Prostate gland (tissue), 2 donors: ENCODE results near the gene GFPT1. TPM values are rescaled to one million over a fixed set of nuclear protein-coding genes. Genes with fewer than 3 reads are reported as not detected.
A peak's percentile ranks its signal among the peaks of the same experiment; 100 is the strongest.

ENCODE experiments used
- DNase-seq: peaks from one replicate; pipeline ENCODE4 v3.0.0-alpha.2; 2019; ENCODE audit warnings: low spot score
- H3K27ac ChIP-seq, 2 donors: fragments of 200-600 bp; sonication (generic); 2 replicates each; pipeline ENCODE4 v1.5.1; 2017 to 2019
- H3K27me3 ChIP-seq: fragments of 200-600 bp; sonication (generic); replicated peaks from 2 replicates; pipeline ENCODE4 v1.5.1; 2019; ENCODE audit not compliant: insufficient read depth
- H3K36me3 ChIP-seq, 2 donors: fragments of 200-600 bp; sonication (generic); 1 replicate in 1 of 2; 2 replicates in 1 of 2; pipeline versions ENCODE4 v1.5.1 to v1.8.1; 2017 to 2019
- H3K4me1 ChIP-seq: fragments of 200-600 bp; sonication (generic); replicated peaks from 2 replicates; pipeline ENCODE4 v1.5.1; 2019
- H3K4me3 ChIP-seq, 2 donors: fragments of 200-600 bp; sonication (generic); 2 replicates each; pipeline ENCODE4 v1.5.1; 2017 to 2019
- H3K9me3 ChIP-seq: fragments of 200-600 bp; sonication (generic); 2 replicates; pipeline ENCODE4 v1.5.1; 2017
- POLR2A ChIP-seq: fragments of 450-650 bp; IDR thresholded peaks from one replicate; pipeline ENCODE4 v1.6.1; 2016; ENCODE audit warnings: antibody characterized with exemption, mild to moderate bottlenecking
- POLR2AphosphoS5 ChIP-seq: sonication (generic); formaldehyde crosslinking; IDR thresholded peaks from one replicate; pipeline ENCODE4 v1.6.1; 2017; ENCODE audit warnings: antibody characterized with exemption
- WGBS: methylation state at CpG from one replicate; pipeline ENCODE4 v1.1.5; 2018; 5-methylcytosine and 5-hydroxymethylcytosine counted together
- intact Hi-C: fragments of 100-400 bp; cut with DNase I; formaldehyde crosslinking; loops from one replicate; pipeline ENCODE4 v1.14.2; 2022
- total RNA-seq, 2 donors: library from RNA; depleted of rRNA; stranded (reverse); fragments of >200 nt; gene quantifications; one replicate each; pipeline ENCODE4 v1.1.0, GENCODE V29; 2016
- TF ChIP-seq, protein P1 (sequence below), 4 experiments: fragments of 200-600 bp in 2 of 4; fragments of 450-650 bp in 2 of 4; sonication (generic) in 2 of 4; IDR thresholded peaks; 1 replicate in 3 of 4; 2 replicates in 1 of 4; pipeline ENCODE4 v1.5.1; 2016 to 2019; ENCODE audit warnings: antibody characterized with exemption in 4 of 4, mild to moderate bottlenecking in 2 of 4, moderate library complexity in 2 of 4

The GFPT1 gene
- total RNA-seq, 2 donors from 2014 or later, result 27.4 to 52.7 TPM

DNA sequence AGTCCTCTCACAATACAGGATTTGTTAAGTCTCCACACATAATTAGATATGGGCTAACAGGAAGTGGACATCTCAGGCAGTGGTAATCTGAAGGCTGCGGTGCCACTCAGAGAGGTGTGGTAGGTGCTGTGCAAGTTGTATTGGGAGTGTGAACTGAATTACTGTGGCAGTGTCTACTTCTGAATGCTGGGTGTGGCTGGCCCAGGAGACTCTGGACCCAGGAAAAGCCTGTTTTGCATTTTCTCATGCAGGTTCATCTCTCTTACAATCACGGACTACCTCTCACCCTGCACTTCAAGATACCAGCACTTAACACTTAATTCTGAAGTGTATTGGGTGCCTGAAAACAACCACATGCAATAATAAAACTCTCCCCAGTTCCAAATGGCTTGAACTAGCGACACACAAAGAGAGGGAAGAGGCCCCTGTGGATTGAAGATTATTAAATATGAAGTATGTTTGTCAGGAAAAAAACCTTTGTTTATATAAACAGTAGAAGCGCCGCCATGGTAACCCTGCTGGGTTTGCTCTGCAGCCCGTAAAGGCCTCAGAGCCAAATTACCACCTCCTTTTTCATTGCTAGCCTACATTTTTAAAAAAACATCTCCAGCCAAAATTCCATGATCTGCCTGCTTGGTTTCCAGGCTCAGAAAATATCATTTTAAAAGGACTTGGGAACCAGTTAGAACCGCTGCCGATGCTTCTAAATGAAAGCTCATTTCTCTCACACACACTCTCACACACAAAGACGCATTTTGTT, 77.5 kb downstream of the GFPT1 start:
- intact Hi-C loops, result loop anchor here (5.0 to 10.0 kb wide), 3 partner anchors 67 to 365 kb away; no protein-coding TSS in a partner anchor
- no peaks in the 10 kb centered on the region for H3K9me3 ChIP-seq
- H3K36me3 ChIP-seq, result no peaks in the 10 kb centered on the region
- peaks cover 21% of the 10 kb centered on the region for H3K4me1 ChIP-seq
- peak overlapping the region; percentile 34 to 35 for H3K27ac ChIP-seq
- DNase-seq, result no peak
- TF ChIP-seq, protein P1, sequence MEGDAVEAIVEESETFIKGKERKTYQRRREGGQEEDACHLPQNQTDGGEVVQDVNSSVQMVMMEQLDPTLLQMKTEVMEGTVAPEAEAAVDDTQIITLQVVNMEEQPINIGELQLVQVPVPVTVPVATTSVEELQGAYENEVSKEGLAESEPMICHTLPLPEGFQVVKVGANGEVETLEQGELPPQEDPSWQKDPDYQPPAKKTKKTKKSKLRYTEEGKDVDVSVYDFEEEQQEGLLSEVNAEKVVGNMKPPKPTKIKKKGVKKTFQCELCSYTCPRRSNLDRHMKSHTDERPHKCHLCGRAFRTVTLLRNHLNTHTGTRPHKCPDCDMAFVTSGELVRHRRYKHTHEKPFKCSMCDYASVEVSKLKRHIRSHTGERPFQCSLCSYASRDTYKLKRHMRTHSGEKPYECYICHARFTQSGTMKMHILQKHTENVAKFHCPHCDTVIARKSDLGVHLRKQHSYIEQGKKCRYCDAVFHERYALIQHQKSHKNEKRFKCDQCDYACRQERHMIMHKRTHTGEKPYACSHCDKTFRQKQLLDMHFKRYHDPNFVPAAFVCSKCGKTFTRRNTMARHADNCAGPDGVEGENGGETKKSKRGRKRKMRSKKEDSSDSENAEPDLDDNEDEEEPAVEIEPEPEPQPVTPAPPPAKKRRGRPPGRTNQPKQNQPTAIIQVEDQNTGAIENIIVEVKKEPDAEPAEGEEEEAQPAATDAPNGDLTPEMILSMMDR (IDR thresholded peaks at IDR 0.05), result no peak
- TF ChIP-seq POLR2A (no peak), POLR2AphosphoS5 (no peak)
- WGBS, result 24% methylated on average over 9 of the region's 9 CpGs
- no peaks in the 10 kb centered on the region for H3K27me3 ChIP-seq
- no peak overlapping the region for H3K4me3 ChIP-seq

DNA sequence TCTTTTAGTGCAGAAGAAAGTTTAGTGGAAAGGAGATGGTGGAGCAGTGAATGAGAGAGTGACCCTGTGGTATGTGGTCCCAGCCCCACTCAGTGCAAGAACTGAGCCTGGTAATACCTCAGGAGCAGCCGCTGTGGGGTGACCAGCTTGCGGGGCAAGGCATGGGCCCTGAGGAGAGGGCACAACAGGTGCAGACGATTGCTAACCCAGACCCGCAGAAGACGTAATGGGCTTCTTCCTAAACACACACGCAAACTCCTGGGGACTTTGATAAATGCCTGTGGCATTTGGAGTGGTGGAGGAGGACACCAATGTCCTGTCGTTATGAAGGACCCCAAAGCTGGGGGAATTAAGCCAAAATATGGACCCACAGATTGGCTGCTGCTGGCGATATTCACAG, 78.7 kb downstream of the GFPT1 start:
- no peak overlapping the region for H3K4me3 ChIP-seq
- H3K27ac ChIP-seq, result no peak overlapping the region
- DNase-seq, result no peak
- no peaks in the 10 kb centered on the region for H3K27me3 ChIP-seq
- peaks cover 21% of the 10 kb centered on the region for H3K4me1 ChIP-seq
- TF ChIP-seq POLR2AphosphoS5 (no peak), POLR2A (no peak)
- TF ChIP-seq, protein P1 (IDR thresholded peaks at IDR 0.05), result no peak
- H3K9me3 ChIP-seq, result no peaks in the 10 kb centered on the region
- intact Hi-C loops, result loop anchor here (1.0 to 10.0 kb wide), 4 partner anchors 66 to 364 kb away; partner anchors contain the start of gene ANTXR1
- 89% methylated on average over 8 of the region's 8 CpGs for WGBS
- no peaks in the 10 kb centered on the region for H3K36me3 ChIP-seq

DNA sequence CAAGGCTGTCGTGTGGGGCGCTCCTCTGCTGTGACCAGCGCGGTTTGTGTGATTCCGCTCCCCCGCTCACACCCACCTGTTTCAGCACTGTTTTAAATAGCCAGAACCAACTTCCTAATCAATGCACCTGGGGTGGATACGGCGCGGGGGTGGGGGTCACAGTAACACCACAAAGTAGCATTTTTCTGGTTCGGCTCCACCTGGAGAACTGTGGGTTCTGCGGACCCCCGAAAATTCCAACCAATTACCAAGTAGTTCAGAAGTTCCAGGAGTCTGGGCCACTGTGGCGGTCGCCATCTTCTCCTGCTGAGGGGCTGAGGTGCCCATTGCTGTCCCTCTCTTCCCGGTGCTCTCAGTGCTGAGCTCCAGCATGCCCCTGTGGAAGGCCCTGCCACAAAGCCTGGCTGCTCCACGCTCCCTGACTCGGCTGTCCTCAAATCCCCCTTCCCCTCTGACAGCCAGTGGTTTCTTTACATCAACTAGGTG, 79.4 kb downstream of the GFPT1 start:
- Histone ChIP-seq H3K27me3 (no peaks in the 10 kb centered on the region), H3K9me3 (no peaks in the 10 kb centered on the region), H3K4me1 (peaks cover 21% of the 10 kb centered on the region), H3K27ac (no peak overlapping the region), H3K36me3 (no peaks in the 10 kb centered on the region), H3K4me3 (peak overlapping the region in 1 of 2 donors; percentile 42)
- no peak for DNase-seq
- WGBS, result 36% methylated on average over 17 of the region's 17 CpGs
- intact Hi-C loops, result loop anchor here (1.0 to 10.0 kb wide), 4 partner anchors 65 to 363 kb away; partner anchors contain the start of gene ANTXR1
- TF ChIP-seq, protein P1 (IDR thresholded peaks at IDR 0.05), result peak in 1 of 4 experiments; percentile 4
- no peak for TF ChIP-seq POLR2A

DNA sequence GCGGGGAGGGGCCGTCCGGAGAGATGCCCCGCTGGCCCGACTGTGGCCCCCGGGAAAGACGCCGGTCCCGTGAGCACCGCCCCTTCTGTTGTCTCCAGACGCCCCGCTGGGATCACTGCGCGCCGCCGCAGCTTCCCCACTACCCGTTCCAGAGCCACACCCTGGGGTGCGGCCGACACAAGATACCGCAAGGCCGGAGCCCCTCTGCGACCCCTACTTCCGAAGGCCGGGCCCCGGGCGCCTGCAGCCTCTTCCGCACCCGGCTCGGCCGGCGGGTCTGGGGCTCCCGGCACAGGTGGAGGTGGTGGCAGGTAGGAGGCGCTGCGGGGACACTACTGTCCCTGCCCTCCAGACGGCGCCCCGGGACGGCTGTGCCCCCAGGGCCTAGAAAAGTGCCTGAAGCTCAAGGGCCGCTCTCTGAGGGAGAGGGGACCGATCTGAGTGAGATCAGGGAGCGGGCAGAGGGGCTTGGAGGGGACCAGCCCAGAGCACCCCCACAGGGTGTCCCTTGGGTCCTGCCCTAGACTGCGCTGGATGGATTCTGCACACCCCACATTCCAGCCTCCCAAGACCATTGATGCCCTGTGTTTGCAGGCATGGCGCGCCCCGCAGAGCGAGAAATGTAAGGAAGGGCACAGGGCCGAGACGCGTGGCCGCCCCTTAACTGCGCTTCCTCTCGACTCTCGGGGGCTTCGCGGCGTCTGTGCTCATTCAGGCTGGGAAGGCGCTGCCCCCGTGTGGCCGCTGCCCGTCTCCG, 80.0 kb downstream of the GFPT1 start:
- Histone ChIP-seq H3K27me3 (no peaks in the 10 kb centered on the region), H3K36me3 (no peaks in the 10 kb centered on the region), H3K4me1 (peaks cover 21% of the 10 kb centered on the region), H3K9me3 (no peaks in the 10 kb centered on the region), H3K4me3 (peak overlapping the region; percentile 42 to 46), H3K27ac (peak overlapping the region; percentile 58 to 70)
- WGBS, result under 1% methylated on average over 58 of the region's 61 CpGs
- TF ChIP-seq POLR2AphosphoS5, result no peak
- TF ChIP-seq, protein P1 (IDR thresholded peaks at IDR 0.05), result peak; percentile 71 to 80 (median 76)
- intact Hi-C loops, result loop anchor here (5.0 to 10.0 kb wide), 3 partner anchors 65 to 362 kb away; no protein-coding TSS in a partner anchor
- peak; percentile 60 for DNase-seq
